Stimulated activated CD4-positive, alpha-beta T cell treated with anti-CD3 and anti-CD28 coated beads, Interleukin-15, amount 100 ng/mL, for 24 hours (primary cell): Measurements from ENCODE around the gene PTGDS.

Source experiments
- DNase-seq: peaks from one replicate; pipeline ENCODE4 v3.0.0-alpha.2; 2020

PTGDS gene

DNA sequence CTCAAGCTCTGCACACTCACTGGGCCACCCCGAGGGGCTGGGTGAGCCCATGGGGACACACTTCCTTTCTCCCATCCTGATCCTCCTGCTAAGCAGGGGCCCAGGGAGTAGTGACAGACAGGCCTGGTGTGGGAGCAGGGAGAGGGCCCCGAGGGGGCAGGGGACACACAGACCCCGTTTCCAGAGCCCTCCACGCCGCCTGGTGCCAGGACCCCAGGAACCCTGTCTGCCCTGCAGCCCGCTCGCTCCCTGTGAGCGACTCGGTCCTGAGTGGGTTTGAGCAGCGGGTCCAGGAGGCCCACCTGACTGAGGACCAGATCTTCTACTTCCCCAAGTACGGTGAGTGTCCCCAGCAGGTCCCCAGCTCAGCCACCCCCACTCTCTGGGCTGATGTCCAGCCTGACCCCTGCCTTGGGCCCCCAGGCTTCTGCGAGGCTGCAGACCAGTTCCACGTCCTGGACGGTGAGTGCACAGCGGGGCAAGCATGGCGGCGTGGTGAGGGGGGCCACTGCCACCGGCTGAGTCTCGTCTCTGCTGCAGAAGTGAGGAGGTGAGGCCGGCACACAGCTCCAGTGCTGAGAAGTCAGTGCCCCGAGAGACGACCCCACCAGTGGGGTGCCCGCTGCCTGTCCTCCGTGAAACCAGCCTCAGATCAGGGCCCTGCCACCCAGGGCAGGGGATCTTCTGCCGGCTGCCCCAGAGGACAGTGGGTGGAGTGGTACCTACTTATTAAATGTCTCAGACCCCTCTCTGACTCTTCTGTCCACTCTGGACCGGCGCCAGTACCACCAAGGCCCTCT, 30.9 kb upstream of the PTGDS start:
- no peak for DNase-seq

DNA sequence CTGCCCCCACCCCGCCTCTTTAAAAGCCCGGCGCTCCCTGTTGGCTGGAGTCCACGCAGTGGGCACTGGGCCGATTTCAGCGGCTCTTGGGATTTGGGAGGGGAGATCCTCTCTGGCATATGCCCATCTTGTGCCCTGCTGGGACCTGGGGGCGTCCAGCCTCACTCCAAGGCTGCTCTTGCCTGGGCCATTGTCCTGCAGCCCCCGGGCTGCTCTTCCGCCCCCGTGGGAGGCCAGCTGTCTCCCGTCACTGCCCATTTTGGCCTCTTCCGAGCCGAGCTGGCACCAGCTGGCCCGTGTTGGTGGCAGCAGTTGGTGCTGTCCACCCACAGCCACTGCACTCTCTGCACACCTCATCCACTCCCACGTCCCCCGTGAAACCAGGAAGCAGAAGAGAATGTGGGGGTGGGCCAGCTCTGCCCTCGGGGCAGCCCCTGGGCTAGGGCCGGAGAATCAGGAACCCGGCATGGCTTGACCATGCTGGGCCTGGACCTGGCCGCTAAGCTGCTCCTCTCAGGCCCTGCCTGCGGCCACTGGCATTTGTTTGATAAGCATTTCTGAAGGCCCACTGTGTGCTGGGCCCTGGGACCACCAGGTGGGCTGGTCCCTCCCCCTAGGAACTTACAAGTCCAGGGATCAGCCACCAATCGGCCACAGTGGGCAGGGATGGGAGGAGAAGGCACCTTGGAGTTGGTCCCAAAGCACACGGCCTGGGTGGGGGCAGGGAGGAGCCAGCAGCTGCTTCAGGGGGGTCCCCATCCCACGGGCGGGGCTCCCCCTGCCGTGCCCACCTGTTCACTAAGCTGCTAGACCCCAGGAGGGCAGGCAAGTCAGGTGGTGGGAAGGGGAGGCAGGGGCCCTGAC, 30.0 kb upstream of the PTGDS start:
- DNase-seq, result no peak

DNA sequence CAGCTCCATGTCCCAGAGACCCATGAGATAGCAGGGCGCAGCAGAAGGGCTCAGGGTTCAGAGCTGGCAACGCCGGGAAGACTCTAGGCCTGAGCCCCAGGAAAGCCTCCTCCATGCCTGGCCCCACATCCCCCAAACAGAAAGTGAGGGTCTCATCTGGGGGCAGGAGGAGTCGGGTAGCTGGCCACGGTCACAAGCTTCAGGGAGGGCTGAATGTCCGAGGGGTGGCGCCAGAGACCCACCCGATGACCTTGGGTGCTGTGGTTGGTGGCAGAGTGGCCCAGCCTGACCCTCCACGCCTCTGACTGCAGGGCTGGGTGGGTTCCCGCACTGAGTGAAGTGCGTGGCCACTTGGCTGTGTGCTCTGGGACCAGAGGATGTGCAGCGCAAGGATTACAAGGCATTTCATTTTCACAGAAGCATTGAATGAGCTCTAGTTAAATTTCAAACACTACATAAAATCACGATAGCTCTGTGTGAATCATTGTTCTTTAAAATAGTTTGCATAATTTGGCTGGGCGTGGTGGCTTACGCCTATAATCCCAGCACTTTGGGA, 29.3 kb upstream of the PTGDS start:
- no peak for DNase-seq

DNA sequence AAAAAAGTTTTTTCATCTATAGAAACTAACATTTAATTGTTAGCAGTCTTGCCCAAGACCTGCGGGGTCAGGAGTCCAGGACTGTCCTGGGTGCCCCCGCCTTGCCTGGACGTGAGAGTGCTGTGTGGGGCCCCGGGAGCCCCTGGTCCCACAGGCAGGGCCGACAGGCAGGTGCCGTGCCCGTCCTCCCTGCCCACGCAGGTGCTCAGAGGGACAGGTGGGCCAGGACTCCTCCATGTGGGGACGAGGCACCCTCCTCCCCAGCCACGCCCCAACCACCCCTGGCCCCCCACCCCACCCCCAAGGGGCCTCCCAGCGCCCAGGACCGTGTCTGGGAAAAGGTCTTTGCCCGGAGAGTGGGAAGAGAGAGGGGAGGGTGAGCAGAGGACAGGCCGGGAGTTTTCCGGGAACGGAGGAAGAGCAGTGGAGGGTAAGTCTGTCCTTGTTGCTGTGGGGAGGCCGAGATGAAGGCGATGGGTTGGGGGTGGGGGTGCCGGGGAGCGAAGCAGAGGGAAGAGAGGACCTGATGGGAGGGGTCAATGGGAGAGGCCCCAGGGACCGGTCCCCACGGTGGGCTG, 28.0 kb upstream of the PTGDS start:
- DNase-seq, result peak; percentile 31

DNA sequence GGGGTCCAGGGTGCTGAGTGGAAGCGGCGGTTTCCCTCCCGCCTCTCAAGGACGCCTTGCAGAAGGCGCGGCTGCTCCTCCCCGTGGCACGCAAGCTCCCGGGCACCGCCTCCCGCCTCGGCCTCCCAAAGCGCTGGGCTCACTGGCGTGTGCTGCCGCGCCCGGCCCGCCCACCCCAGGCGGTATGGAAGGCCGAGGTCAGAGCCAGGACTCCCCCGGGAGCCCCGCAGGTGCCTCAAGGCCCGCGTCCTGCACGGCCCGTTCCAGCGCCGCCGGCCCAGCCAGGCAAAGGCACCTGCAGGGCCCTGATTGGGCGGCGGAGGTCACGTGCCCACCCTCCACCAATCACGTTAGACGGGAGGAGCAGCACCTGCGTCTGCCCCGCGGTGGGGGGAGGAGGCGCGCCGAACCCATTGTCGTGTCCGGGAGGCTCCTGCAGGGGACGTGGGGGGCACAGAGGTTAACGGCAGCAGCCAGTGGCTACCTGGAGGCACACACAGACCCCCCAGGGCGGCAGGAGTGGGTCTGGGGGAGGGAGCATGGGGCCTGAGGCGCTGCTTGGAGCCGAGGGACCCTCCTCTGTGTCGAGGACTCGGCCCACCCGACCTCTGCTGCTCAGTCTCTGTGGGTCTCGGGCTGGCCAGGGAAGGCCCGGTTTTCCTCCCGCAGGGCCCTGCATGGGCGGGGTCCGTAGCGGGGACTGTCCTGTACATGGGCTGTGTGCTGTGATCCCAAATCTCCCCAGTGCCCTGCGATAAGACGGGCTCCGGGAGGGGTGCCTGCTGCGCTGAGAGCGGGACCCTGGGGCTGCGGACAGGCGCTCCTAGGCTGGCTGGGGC, 27.3 kb upstream of the PTGDS start:
- DNase-seq, result peak; percentile 98

DNA sequence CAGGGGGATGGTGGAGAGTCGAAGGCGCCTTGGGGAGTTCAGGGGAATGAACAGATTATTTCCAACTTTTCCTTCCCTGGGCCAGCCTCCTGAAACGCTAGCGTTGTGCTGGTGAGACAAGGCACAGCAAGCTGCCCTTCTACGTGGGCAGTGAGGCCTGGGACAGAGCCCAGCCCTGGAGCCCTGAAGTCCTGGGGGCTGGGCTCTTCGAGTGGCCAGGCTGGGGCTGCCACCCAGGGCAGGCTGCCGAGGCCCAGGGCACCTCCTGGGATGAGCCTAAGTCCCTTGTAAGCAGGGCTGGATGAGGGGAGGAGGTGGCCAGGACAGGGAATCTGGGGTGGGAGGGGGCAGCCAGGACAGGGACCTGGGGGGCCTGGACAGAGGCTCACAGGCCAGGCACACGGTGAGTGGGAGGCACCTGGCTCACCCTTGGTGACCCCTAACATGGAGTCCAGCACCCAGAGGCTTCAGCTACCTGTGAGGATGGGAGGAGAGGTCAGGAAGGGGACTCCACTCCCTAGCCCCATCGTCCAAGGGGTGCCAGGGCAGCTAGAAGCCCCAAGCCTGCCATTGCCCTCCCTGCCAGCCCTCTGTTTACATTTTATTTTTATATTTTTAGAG, 26.5 kb upstream of the PTGDS start:
- no peak for DNase-seq

DNA sequence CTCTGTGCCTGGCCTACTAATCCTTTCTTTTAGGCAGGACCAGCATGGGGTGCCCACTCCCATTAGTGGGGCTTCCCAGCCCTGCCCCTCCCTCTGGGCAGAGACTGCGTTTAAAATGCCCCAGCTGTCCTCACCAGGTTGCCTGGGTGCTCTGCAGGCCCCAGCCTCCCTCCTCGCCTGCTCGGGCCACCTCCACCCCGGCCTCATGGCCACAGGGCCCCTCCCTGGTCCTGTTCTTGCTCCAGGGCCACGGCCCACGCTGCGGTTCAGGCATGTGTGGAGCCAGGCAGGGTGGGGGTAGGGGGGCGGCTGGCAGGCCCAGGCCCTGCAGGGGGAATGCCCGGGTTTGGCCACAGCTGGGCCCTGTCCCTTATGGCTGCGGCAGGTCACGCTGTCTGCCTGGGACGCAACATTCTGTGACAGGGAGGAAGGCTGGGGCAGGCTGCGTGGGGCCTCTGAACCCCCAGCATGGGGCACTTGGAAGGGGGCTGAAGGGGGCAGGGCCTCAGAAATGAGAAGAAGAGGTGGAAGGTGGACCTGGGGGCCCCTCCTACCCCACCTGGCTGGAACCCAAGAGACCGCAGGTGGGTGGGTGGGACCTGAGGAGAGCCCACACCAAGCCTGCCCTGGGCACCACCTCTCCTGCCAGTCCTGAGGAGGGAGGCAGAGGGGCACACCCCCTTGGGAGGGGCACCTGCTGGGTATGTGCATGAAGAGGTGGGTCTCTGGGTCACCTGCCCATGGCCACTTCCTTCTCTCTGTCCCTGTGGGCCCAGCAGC, 25.6 kb upstream of the PTGDS start, which contains the start of gene LCN12:
LCN12 (plus strand) TSS at position 733 of the 780 bp plus-strand sequence. CDS start 55 bp downstream, outside the sequence.
- DNase-seq, result no peak

DNA sequence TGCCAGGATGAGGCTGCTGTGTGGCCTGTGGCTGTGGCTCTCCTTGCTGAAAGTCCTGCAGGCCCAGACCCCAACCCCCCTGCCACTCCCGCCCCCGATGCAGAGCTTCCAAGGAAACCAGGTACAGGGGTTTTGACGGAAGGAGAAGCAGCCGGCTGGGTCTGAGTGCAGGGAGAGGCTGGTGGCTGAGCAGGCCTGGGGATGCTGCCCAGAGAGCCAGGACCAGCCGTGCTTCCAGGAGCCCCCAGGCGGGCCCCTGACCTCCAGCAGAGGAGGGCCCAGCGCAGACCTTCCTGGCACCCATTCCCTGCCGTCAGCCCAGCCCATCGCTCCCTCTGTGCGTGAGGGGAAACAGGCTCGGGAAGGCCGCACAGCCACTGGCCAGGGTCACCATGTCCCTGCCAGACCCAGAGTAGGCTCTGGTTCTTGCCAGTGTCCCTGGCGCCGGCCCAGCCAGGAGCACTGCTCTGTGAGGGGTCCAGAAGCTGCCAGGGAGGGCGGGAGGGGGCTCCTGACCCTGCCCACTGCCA, 24.9 kb upstream of the PTGDS start:
- DNase-seq, result no peak

DNA sequence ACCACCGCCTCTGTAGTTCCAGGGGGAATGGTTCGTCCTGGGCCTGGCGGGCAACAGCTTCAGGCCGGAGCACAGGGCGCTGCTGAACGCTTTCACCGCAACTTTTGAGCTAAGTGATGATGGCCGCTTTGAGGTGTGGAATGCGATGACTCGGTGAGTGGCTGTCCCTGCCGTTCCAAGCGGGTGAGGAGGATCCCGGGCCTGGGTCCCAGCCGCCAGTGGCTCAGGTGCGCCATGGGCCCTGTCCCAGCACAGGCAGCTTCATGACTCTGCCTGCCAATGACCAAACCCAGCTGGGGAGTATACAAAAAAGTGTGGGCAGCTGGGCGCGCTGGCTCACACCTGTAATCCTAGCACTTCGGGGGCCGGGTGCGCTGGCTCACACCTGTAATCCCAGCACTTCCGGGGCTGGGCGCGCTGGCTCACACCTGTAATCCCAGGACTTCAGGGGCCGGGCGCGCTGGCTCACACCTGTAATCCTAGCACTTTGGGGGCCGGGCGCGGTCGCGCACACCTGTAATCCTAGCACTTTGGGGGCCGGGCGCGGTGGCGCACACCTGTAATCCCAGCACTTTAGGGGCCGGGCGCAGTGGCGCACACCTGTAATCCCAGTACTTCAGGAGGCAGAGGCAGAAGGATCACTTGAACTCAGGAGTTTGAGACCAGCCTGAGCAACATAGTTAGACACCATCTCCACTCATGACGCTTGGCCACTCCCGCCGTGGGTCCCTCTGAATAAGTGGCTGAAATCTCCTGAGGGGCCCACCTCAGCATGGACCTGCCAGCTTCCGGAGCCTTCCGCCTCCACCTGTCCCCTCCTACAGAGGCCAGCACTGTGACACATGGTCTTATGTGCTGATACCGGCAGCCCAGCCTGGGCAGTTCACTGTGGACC, 24.2 kb upstream of the PTGDS start:
- DNase-seq, result no peak

DNA sequence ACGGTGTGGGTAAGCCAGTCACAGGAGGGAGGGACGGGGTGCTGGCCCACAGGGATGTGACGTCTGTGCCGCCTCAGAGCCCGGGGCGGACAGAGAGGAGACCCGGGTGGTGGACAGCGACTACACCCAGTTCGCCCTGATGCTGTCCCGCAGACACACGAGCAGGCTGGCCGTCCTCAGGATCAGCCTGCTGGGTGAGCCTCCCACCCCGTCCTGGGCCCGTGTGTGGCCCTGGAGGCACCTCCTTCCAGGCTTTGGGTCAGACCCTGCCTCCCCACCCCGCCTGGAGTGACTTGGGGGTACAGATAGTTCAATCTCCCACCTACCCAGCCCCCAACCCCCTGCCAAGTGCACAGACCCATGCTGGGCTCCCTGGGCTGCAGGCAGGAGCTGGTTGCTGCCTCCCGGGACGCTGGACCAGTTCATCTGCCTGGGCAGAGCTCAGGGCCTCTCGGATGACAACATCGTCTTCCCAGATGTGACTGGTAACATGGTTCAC, 23.5 kb upstream of the PTGDS start:
- no peak for DNase-seq

DNA sequence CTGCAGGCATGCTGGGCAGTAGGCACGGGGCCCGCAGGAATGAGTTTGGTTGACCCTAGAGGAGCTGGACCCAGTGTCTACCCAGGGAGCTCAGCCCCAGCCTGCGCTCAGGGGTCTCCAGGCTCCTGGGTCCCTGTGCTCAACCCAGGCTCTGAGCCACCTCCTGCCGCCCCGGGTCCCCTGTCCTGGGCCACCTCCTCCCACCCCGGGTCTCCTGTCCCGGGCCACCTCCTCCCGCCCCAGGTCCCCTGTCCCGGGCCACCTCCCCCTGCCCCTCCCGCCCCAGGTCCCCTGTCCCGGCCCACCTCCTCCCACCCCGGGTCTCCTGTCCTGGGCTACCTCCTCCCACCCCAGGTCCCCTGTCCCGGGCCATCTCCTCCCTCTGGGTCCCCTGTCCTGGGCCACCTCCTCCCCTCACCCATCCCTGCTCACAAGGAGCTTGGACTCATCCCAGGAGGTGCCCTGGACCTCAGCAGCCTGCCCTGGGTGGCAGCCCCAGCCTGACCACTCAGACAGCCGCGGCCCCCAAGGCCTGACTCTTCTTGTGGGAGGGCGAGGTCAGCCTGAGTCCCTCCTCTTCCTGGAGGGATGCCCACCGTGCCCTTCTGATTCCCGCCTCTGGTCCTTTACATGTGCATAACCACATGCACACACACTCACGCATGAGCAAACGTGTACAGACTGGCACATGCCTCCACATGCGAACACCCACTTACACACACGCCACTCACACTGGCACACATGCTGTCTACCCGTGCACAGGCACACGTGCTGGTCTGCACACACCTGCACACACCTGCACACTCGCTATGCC, 22.8 kb upstream of the PTGDS start:
- no peak for DNase-seq

DNA sequence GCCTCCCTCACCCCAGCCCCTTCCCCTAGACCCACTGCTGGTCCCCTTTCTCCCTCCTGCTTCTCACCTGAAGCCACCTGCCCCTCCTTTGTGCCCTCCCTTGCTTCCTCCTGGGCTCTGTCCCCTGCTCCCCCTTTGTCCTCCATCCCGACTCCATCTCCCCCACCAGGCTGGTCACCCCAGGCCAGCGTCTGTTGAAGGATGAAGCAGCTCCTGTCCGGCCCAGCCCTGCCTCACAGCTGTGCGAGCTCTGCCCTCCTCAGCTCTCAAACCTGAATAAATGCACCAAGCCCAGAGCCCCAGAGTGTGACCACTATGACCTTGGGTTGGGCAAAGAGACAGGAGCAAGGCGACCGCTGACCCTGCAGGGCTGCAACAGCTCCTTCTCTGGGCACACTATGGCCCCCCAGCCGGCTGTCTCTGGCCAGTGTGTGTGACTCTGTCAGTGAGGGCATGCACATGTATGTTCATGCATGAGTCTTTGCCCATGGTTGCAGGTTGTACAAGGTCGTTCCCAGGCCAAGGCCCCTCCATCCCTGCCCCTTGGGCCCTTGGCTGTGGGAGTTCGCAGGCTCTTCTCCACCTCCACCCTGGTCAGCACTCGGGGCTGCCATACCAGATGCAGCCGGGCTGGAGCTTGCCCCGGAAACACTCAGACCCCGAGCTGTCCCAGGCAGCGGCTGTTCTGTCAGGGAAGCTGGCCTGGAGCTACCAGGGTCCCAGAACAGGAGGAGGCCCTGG, 21.9 kb upstream of the PTGDS start:
- DNase-seq, result no peak

DNA sequence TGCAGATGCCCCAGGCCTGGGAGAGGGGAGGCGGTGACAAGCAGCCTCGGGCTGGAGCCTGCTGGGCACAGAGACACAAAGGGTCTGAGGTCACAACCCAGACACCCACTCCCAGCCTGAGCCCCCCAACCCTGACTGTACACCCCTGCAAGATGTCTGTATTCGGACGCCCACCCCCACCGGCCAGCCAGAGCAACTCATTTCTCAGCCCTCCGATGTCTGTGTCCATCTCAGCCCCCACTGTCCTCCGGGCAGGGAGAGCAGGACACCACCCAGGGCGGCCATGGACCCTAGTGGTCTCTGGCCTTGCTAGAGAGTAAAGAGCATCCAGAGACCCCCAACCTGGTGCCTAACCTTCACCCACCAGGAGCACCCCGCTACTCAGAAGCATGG, 21.4 kb upstream of the PTGDS start:
- no peak for DNase-seq

DNA sequence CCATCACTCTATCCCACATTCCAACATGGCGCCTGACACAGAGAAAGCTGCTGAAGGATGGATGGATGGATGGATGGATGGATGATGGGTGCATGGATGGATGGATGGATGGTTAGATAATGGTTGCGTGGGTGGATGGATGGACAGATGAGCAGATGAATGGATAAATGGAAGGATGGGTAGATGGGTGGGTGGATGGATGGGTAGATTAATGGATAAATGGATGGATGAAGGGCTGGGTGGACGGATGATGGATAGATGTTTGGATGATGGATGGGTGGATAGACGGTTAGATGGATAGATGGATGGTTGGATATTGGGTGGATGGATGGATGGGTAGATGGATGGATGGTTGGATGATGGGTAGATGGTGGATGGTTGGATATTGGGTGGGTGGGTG, 20.7 kb upstream of the PTGDS start:
- DNase-seq, result no peak

DNA sequence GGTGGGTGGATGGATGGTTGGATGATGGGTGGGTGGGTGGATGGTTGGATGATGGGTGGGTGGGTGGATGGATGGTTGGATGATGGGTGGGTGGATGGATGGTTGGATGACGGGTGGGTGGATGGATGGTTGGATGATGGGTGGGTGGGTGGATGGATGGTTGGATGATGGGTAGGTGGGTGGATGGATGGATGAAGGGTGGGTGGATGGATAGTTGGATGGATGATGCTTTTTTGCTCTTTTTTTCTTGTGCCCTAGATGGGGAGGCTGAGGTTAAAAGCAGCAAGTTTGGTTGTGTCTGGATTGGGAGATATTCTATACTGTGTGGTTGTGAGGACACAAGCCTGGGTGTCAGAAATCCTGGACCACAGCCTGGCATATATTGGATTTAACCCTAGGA, 19.8 kb upstream of the PTGDS start:
- DNase-seq, result no peak

DNA sequence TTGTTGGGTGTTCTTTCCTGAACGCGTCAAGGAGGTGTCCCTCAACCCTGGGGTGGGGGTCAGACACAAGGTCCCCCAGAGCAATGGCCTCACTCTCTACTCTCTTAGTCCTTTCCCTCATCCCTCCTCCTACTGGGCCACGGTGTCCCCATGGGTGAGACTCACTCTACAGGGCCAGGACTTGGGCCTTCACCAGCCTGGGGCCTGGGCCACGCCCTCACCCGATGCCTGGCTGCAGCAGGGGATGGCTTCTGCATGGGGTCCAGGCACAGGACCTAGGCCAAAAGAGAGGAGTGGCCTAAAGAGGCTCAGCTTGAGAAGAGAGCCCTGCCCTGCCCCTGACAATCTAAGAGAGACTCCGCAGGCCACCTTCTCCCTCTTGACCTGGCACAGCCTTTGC, 19.4 kb upstream of the PTGDS start:
- DNase-seq, result no peak

DNA sequence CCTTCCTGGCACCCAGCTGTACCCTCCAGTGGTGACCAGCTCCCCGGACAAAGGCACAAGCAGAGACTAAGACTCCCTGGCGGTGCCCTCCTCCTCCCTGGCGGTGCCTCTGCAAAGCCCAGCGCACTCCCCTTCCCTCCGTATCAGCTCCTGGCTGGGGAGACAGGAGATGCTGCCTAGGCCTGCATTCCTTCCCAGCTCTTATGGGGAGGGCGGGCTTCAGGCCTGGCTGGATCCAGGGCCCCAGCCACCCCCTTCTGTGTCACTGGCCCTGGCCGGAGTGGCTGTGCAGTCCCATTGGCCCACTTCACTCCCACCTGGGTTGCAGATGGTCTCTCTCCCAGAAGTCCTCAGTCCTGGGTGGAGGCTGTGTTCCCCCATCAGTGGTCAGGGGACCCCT, 18.8 kb upstream of the PTGDS start:
- no peak for DNase-seq
